Regular cardiac myocyte (primary cell): ENCODE measurements around the gene RCOR2. TPM values are rescaled to one million over a fixed set of nuclear protein-coding genes. Genes with fewer than 3 reads are reported as not detected.

Experiments used
- total RNA-seq: library from RNA; depleted of rRNA; stranded (reverse); fragments of >200 nt; gene quantifications from 2 replicates; pipeline ENCODE4 v1.2.3, GENCODE V29; 2014

The RCOR2 gene
- total RNA-seq = 1.3 and 1.7 TPM in 2 replicates

DNA sequence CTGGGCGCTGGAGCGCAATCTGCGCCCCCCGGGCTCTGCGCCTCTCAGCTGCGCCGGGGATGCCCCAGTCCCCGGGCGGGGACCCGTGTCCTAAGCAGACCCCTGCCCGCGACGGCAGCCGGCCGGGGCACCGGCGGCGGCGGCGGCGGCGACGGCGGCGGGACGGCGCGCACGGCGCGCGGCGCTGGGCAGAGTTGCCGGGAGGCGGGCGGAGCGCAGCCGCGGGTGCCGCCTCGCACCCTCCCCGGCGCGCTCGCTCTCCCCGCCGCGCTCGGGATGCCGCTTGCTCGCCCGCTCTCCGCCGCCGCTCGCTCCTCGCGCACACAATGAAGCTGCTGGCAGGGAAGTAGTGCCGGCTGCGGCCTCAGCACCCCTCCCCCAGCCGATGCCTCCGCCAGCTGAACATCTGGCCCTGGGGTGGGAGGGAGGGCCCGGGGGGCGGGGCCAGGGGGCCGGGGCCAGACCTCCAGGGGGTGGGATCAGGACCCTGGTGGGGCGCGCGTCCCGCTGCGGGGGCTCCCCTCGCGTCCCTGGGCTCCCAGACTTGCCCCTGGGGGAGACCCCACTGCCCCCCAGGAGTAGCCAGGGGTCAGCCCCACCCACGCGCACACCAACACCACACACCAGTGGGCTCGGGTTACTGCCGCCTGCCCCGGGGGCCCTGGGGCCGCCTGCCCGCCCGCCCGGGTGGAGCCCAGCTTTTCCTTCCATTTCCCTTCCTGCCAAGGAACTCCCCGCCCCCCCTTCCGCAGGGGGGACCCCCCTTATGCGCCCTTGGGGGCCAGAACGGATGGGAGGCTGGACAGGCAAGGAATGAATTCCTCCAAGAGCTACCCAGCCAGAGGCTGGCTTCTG lies at the start of gene RCOR2:
Gene RCOR2 (minus strand): TSS at position 328 of the 855 bp plus-strand sequence. CDS start 708 bp downstream, outside the sequence.

DNA sequence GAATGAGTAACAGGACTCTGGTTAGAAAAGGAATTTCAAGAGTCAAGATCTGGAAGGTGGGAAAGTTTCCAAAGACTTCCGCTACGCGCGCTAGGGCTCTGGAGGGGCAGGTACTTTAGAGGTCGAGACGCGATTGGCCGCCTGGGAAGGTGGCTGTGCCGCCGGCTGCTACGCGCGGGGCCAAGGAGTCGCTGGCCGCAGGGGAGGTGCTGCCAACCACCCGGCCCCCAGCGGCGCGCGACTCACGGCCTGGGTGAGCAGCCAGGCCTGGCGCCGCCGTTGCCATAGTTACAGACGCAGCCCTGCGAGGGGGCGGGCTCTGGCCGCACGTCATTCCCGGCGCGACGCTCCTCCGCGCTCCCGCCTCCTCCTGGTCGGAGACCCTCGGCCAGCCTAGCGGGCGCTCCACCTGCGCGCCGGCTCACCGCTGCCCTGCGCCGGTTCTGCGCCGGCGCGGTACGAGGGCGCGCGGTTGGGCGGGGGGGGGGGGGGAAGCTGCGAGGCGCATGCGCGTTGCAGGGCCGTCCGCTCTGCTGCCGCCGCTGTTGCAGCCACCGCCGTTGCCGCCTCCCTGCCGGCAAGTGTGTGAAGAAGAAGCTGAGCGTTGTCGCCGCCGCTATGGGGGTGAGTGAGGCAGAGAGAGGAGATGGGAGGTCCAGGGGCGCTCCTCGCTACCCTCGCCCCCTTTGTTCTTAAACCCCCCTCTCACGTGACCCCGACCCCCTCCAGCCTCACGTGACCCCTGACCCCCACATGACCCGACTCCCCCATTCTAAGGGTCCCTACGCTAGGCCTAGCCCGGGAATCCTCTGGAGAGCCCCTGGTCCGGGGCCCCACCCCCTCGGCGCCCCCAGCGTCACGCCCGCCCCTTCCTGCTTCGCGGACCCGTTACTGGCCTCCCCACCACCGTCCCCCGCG lies 21.8 kb upstream of the RCOR2 start, which contains the start of gene NAA40:
Gene NAA40 (plus strand): TSS at position 524 of the 918 bp plus-strand sequence. CDS start 95 bp downstream, at position 619.

Other genes with a start within 250 kb of the RCOR2 start
- gene ATL3, start 245.8 kb downstream of the RCOR2 start, total RNA-seq = 119 and 125 TPM in 2 replicates
- 69.8 and 77.0 TPM in 2 replicates for gene RTN3, start 235.7 kb downstream of the RCOR2 start, total RNA-seq
- gene ZFTA, start 148.4 kb downstream of the RCOR2 start, total RNA-seq = 9.9 and 24.3 TPM in 2 replicates
- gene SPINDOC, start 103.7 kb downstream of the RCOR2 start, total RNA-seq = 8.2 and 22.4 TPM in 2 replicates
- gene MARK2, start 78.1 kb downstream of the RCOR2 start, total RNA-seq = 5.4 and 12.7 TPM in 2 replicates
- gene NAA40, start 21.8 kb upstream of the RCOR2 start, total RNA-seq = 5.9 and 10.9 TPM in 2 replicates
- 283 and 342 TPM in 2 replicates for gene COX8A, start 57.5 kb upstream of the RCOR2 start, total RNA-seq
- 47.6 and 92.2 TPM in 2 replicates for gene OTUB1, start 69.3 kb upstream of the RCOR2 start, total RNA-seq
- not detected in 2 replicates for gene FLRT1, start 118.8 kb upstream of the RCOR2 start, total RNA-seq
- gene MACROD1, start 248.9 kb upstream of the RCOR2 start, total RNA-seq = 8.1 and 21.7 TPM in 2 replicates